ENCODE measurements around the gene CYGB.
"Not testable (repeated sequence)": the region's sequence is repeated elsewhere in the genome, so short reads cannot be mapped to it uniquely, and the experiment has no call there.

Gene CYGB

GRCh38 chr17:76528156-76528527, 9.4 kb downstream of the CYGB start:
- Histone ChIP-seq H4K20me1 (ENCODE audit: low read depth, low read length) (no peaks in the 10 kb centered on the region), H2AFZ (ENCODE audit: low read depth, low read length, severe bottlenecking) (peak overlapping the region; percentile 92), H3K9me2 (replicated peaks; ENCODE audit: insufficient read depth, low read length) (no peaks in the 10 kb centered on the region), H3K36me3 (ENCODE audit: low read length) (no peaks in the 10 kb centered on the region), H3K27me3 (ENCODE audit: low read length) (no peaks in the 10 kb centered on the region), H3K4me2 (ENCODE audit: low read depth, low read length, poor library complexity, severe bottlenecking) (peak overlapping the region; percentile 64), H3F3A (ENCODE audit: insufficient read depth) (no peaks in the 10 kb centered on the region), H3K27ac (ENCODE audit: low read depth, low read length) (peak overlapping the region; percentile 56), H3K9me3 (ENCODE audit: insufficient read depth, low read length) (no peaks in the 10 kb centered on the region), H3K9ac (ENCODE audit: low read length) (peak overlapping the region; percentile 53), H3K79me2 (ENCODE audit: insufficient read depth, low read length) (no peaks in the 10 kb centered on the region), H3K4me3 (ENCODE audit: insufficient read depth, low read length, poor library complexity, severe bottlenecking) (peak overlapping the region; percentile 32)
- TF ChIP-seq EZH2phosphoT487 (conservative IDR thresholded peaks at IDR 0.05; ENCODE audit: low read length) = no peak

- Histone ChIP-seq H3F3A (ENCODE audit: insufficient read depth) (no peaks in the 10 kb centered on the region), H3K9ac (ENCODE audit: low read length) (peak overlapping the region; percentile 37), H3K27ac (ENCODE audit: low read depth, low read length) (peak overlapping the region; percentile 30; the same call in 1 of the 2 replicates)
Observed at GRCh38 chr17:76527430-76528111, 9.9 kb downstream of the CYGB start.

GRCh38 chr17:76527016-76527415, 10.5 kb downstream of the CYGB start:
- H4K20me1 ChIP-seq (ENCODE audit: low read depth, low read length); H3K9me2 ChIP-seq (replicated peaks; ENCODE audit: insufficient read depth, low read length); H3F3A ChIP-seq (ENCODE audit: insufficient read depth); H3K9ac ChIP-seq (ENCODE audit: low read length); H3K36me3 ChIP-seq (ENCODE audit: low read length); H3K27me3 ChIP-seq (ENCODE audit: low read length); H3K79me2 ChIP-seq (ENCODE audit: insufficient read depth, low read length); H3K27ac ChIP-seq (ENCODE audit: low read depth, low read length); H3K4me3 ChIP-seq (ENCODE audit: insufficient read depth, low read length, poor library complexity, severe bottlenecking); H3K9me3 ChIP-seq (ENCODE audit: insufficient read depth, low read length): not testable (repeated sequence)
- H2AFZ ChIP-seq (ENCODE audit: low read depth, low read length, severe bottlenecking) = peak overlapping the region; percentile 92
- peak overlapping the region; percentile 64 for H3K4me2 ChIP-seq (ENCODE audit: low read depth, low read length, poor library complexity, severe bottlenecking)

More at GRCh38 chr17:76527430-76528111, 9.9 kb downstream of the CYGB start:
- Histone ChIP-seq H3K36me3 (ENCODE audit: low read length) (no peaks in the 10 kb centered on the region), H3K9me3 (ENCODE audit: insufficient read depth, low read length) (no peaks in the 10 kb centered on the region), H3K4me3 (ENCODE audit: insufficient read depth, low read length, poor library complexity, severe bottlenecking) (peak overlapping the region; percentile 12), H3K4me2 (ENCODE audit: low read depth, low read length, poor library complexity, severe bottlenecking) (peak overlapping the region; percentile 64), H3K79me2 (ENCODE audit: insufficient read depth, low read length) (no peaks in the 10 kb centered on the region), H3K9me2 (replicated peaks; ENCODE audit: insufficient read depth, low read length) (no peaks in the 10 kb centered on the region), H4K20me1 (ENCODE audit: low read depth, low read length) (no peaks in the 10 kb centered on the region), H3K27me3 (ENCODE audit: low read length) (no peaks in the 10 kb centered on the region), H2AFZ (ENCODE audit: low read depth, low read length, severe bottlenecking) (peak overlapping the region; percentile 92)
- TF ChIP-seq EZH2phosphoT487 (conservative IDR thresholded peaks at IDR 0.05; ENCODE audit: low read length) (no peak), CTCF (IDR thresholded peaks at IDR 0.05; ENCODE audit: insufficient read depth, low read length, poor library complexity, severe bottlenecking) (no peak)

- not testable (repeated sequence) for H3K9me2 ChIP-seq (replicated peaks; ENCODE audit: insufficient read depth, low read length); H4K20me1 ChIP-seq (ENCODE audit: low read depth, low read length); H3K79me2 ChIP-seq (ENCODE audit: insufficient read depth, low read length); H3K27me3 ChIP-seq (ENCODE audit: low read length); H3K4me3 ChIP-seq (ENCODE audit: insufficient read depth, low read length, poor library complexity, severe bottlenecking); H3K4me2 ChIP-seq (ENCODE audit: low read depth, low read length, poor library complexity, severe bottlenecking); H3K9ac ChIP-seq (ENCODE audit: low read length); H3F3A ChIP-seq (ENCODE audit: insufficient read depth); H3K9me3 ChIP-seq (ENCODE audit: insufficient read depth, low read length); H3K36me3 ChIP-seq (ENCODE audit: low read length); H2AFZ ChIP-seq (ENCODE audit: low read depth, low read length, severe bottlenecking); H3K27ac ChIP-seq (ENCODE audit: low read depth, low read length)
Observed at GRCh38 chr17:76525513-76525833, 12.0 kb downstream of the CYGB start.
